NCI-H345 treated with DMSO at 0.1 percent for 48 hours (cell line): Measurements from ENCODE around the gene ZFPL1.

Source experiments
- DNase-seq: peaks from one replicate; lab custom pipeline; 2025; ENCODE audit not compliant: unreplicated experiment; lab: John Stamatoyannopoulos, UW

ZFPL1 gene

DNA sequence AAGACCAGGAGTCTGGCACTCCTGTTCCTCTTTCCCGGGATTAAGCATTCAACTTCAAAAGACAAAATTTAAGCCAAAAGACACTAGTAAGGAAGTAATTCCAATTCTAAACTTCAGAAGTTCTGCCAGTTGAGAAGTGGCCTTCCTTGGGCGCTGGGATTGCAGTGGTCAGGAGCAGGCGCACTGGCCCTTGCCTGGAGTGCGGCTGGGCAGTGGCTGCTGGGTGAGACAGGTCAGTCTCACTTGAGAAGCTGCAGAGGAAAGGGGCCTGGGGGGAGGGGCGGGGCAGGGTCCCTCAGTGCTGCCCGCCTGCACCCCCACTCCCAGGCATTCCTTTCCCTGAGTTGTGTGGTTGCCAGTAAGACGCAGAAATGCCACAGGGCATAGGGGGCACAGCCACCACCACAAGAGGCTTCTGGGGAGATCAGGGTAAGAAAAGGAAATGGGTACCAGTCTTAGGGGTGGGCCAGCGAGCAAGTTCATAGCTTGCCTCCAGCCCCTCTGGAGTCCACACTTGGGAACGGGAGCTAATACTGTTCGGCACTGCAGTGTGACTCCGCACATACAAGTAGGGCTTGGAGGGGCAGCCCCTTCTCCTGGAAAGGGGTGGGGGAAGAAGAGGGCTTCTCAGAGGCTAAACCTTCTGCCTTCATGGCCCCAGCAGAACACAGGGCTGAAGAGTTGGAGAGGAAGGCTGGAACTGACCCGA lies 43.6 kb downstream of the ZFPL1 start:
- DNase-seq: no peak

DNA sequence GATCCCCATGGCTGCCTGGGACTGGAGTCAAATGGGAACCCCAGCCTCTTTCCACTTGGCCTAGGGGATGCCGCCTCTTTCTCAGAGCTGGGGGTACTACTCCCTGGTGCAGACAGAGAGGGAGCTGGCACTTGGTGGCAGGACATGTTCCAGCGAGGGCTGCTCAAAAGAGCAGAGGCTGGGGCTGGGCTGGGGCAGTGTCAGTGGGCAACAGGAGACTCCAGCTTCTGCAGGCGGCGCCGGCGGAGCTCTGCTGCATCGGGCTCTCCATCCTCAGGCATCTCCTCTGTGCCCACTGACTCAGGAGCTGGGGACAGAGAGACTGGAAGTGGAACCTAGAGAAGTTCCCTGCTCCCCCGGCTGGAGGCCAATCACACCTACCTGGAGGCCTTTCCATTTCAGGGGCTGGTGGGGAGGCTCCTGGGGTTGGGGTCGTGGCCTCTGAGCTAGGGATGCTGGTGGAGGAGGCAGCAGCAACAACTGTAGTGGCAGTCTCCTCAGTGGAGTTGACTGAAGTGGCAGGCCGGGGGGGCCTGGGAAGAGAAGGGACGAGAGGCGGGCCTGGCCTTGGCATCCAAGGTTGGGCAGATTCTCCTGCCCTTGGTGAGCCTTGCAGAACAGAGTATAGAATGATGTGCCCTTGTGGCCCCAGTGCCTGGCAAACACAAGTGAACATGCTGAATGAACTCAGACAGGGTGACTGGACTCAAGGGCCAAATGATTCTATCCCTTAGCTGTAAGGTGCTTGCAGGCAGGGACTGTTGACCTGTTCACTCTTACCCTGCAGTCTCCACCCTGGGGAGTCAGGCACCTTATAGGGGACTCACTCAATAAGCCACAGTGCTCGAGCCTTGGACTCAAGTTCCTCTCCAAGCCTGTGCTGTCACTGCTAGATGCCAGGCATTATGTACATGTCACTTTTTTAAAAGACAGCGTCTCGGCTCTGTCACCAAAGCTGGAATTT lies 44.4 kb downstream of the ZFPL1 start:
- DNase-seq: no peak

DNA sequence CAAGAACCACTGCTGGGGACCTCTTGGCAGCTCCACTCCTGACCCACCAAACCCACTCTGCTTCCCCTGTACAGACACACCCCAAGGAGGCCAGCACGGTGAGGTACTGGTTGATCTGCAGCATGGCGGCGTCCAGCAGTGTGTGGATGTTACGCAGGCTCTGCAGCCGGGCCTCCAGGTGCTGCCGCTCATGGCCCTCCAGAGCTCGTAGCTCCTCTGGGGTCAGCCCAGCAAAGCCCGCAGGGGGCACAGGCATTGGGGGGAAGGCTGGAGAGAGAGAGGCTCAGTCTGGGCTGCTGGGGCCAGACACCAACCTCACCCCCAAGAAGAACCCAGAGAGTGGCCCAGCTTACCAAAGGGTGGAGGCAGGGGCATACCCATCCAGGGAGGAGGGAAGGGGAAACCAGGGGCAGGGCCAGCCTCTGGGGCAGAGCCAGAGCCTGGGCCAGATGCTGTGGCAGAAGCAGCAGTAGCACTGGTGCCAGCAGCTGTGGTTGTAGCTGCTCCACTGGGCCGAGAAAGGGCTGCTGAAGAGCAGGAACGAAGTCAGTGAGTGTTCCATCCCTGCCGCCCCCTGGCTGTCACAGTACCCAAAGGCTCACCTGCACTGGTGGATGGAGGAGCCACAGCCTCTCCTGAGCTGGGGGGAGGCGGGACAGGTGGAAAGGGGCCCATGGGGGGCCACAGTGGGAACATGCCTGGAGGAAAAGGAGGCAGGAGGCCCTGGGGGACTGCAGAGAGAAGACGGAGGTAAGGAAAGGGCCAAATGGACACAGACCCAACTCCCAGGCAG lies 45.8 kb downstream of the ZFPL1 start:
- DNase-seq: no peak

DNA sequence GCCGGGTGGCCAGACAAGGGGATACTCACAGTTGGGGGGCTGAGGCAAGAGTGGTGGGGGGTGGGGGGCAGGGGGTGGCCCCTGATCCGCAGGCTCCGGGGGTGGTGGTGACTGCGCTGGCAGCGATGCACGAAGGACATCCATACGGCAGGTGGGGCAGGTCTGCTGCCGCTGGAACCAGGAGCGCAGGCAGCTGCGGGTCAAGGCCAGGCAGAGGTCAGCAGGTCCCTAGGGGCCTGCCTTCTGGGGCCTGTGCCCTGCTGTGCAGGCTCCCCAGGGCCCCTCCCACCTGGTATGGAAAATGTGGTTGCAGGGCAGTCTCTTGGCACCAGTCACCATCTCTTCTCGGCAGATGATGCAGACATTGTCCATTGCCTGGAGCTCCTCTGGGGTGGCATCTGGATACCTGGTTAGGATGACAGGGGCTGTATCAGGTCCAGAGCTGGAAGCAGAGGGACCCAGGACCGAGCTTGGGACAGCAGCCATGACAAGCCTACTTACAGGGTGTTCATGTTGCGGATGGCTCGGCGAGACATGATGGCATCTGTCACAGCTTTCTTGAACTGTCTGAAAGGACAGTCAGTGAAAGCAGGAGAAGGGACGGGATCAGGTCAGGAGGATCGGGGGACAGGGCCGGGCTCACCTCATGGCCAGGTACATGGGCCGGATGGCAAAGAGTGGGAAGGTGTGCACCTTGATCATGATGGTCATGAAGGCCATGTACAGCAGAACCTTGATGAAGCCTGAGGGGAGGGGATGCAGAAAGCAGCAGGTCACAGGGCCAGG lies 46.8 kb downstream of the ZFPL1 start:
- DNase-seq: no peak

DNA sequence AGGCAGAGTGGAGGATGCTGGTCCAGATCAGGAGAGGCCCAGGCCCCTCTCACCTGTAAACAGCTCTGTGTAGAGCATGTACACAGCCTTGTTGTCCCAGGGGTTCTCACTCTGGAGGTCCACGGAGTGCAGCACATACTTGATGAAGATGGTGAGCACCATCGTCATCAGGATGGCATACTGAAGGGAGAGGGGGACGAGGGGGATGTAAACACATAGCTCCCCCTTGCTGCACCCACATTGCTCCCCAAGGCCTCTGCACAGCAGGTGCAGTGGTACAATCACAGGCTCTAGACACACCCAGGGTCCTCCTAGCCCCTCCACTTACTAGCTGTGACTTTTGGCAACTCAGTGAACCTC lies 47.4 kb downstream of the ZFPL1 start:
- DNase-seq: no peak

DNA sequence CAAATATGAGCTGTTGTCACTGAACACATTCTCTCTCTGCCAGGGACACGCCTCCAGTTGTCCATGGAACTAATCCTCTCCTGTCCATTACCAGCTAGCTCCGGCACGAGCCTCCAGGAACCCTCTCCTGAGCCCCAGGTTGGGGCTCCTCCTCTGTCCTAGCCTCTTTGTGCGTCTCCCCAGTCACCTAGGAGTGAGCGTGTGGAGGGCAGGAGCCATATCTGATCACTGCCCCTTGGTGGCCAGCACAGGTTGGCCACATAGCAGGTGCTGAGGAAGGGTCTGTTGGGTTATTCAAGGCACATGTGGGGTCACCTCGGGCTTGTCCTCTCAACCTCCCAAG lies 47.8 kb downstream of the ZFPL1 start:
- DNase-seq: no peak

DNA sequence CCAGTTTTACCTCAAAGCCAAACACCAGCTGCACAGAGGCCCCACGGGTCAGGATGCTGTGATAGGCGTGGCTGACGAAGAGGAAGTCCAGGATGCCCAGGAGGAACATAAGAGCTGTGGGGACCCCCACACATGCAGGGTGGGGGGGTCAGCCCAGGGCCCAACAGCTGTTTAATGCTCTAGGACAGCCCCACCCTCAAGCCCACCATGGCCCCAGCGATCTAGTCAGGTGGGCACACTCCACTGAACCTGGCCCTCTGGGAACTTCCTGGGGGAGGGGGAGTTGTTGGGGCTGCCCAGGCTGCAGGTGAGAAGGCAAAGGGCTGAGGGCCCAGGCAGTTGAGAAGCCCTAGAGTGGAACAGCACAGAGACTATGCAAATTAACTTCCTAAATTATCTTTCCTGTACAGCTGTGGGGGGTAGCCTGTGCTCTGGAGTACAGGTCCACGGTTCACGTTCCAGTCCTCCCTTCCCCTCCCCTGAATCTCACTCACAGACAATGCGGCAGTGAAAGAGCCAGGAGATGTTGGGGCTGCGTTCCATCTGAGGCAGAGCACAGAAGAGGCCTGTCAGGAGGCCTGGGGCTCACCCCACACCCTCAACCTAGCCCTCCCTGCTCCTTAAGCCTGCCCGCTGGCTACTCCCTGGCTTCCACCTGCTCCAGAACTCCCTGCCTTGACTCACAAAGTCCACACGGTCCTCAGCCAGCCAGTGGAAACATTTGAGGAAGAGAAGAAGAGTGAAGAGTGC lies 48.4 kb downstream of the ZFPL1 start:
- DNase-seq: no peak

DNA sequence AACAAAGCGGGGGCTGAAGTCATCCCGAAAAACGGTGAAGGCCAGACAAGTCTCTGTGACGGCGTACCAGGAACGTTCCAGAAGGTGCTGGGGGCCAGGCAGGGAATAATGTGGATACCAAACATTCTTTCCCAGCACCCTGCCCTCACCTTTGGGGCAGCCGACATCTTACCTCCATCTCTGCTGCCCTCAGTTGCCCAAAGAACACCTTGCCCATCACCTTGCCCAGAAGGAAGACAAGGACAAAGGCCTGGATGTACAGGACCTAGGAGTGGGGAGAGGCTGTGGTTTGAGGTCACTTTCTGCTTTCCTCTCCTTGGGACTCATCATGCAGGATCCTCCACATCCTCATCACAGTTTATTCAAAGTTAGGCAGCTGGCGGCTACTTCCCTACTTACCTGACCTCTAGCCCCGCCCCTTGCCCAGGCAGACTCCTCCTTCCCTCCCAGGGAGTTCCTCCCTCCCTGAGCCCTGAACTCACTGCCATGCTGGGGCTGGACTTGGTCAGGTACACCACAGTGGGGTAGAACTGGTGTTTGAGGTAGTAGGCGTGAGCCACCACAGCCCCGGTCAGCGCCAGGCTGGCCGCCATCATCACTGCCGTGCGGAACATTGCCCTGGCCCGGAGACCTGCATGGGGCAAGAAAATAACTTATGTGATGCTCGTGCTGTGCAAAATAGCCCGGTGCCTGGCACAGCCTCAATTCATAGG lies 49.1 kb downstream of the ZFPL1 start:
- no peak for DNase-seq

DNA sequence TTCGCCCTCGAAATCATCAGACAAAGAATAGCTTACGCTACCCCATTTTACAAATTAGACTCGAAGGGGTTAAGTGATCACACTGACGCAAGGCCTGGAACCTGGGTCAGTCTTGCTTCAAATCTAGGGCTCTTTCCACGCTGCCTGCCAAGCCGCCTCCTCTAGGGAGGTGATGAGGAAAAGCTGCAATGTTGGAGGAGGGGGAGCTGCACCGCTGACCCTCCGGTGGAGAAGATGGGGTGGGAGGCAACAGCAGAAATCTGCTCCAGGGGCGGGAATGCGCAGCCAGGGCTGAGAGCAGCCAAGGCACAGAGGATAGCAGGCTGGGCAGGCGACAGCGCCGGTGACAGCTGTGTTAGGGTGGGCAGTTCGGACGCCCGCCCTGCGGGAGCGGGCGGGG lies 49.7 kb downstream of the ZFPL1 start:
- DNase-seq: no peak

DNA sequence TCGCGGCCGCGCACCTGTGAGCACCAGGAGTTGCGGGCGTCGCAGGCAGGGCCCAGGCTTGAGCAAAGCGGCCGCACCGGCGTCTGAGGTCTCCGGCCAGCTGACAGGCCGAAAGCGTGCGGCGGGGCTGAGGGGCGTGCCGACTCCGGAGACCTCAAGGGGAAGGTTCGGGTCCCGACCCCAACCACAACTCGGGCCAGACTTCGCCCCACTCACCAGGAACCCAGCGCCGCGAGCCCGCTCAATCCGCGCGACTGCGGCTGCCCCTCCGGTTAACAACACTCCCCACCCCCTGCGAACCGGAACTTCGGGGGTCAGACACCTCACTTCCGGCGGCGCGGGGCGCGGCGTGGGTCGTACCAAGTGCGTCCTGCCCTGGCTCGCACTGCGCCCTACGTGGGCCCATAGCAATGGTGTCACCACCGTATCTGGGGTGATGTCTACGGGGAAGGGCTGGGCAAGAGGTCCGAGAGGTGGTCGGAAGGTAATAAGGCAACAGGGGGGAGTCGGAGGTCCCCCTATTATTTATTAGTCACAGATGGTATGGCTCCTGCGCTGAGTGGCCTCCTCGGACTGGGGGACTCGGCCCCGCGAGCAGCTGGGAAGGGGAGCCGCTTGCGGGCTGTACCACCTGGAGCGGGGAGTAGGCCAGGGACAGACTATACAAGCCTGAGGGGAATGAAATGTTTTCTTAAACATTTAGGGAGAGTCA lies 50.4 kb downstream of the ZFPL1 start, which contains the start of gene SYVN1:
Gene SYVN1, minus strand, starts transcription at position 280 of the 712 bp plus-strand sequence. CDS start 918 bp downstream, outside the sequence.
- peak; percentile 99 for DNase-seq

DNA sequence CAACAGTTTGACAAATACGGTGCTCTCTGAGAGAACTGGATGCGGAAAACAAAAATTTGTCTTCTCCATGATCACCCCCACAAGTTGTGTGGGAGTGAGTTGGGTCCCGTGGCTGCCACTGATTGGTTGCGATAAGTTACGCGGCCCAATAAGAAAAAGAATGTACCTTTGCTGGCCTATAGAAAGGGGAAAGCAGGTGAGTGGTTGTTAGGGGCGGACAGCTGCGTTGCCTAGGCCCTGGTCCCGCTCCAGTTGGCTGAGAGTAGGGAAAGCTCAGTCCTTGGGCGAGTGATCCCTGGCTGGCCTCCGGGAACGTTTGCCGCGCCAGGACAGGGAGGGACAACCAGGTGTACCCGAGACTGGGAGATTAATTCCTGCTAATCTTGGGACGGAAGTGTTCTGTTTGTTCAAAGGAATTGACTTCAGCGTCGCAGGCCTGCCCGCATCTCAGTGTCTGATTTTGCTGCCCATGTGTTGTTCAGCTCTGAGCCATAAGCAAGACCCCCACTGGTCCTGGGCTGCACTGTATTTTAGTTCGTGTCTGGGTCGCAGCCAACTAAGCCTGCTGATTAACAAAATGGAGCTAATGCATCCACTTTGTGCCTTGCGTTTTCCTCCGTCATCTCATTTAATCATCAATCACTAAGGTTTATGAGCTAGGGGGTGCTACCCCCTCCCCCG lies 51.1 kb downstream of the ZFPL1 start:
- peak; percentile 99 for DNase-seq

DNA sequence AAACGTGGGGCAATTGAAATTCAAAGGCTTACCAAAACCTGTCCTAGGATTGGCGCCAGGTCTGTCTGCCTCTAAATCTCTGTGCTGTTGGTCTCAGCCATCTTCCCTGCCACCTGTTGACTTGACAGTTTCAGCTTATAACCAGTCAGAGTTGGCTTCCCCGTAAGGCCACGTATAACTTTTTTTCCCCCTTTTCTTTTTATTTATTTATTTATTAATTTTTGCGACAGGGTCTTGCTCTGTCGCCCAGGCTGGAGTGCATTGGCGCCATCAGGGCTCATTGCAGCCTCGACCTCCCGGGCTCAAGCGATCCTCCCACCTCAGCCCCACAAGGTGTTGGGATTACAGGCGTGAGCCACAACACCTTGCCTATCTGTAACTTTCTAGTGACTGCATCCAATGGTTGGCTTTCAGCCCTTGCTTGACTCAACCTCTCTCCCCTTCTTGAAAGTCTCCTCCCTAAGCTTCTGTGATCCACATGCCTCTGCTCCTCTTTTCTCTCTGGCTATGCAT lies 51.7 kb downstream of the ZFPL1 start:
- no peak for DNase-seq

DNA sequence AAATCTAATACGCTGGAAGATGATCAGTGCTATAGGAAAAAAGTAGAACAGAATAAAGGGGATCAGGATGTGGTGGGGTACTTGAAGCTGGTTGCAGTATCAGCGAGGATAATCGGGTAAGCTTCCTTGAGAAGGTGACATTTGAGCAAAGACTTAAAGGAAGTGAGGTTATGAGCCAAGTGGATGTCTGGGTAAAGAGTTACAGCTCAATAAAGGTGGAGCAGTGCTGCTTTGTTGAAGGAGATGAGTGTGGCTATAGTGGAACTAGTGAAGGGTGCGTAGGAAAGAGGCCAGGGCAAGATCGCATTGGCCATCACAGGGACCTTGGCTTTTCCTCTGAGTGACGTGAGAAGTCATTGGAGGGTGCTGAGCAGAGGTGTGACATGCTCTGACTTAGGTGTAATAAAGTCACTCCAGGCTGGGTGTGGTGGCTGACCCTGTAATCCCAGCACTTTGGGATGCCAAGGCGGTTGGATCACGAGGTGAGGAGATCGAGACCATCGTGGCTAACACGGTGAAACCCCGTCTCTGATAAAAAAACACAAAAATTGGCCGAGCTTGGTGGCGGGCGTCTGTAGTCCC lies 52.6 kb downstream of the ZFPL1 start:
- no peak for DNase-seq
